DMS79 treated with DMSO at 0.1 percent for 48 hours (cell line): ENCODE data around the gene RARRES2.

Source experiments
- DNase-seq: peaks from one replicate; lab custom pipeline; 2025; lab: John Stamatoyannopoulos, UW

Gene RARRES2

GRCh38 chr7:150337659-150338081 is 3.8 kb downstream of the RARRES2 start:
- DNase-seq, result no peak

DNA sequence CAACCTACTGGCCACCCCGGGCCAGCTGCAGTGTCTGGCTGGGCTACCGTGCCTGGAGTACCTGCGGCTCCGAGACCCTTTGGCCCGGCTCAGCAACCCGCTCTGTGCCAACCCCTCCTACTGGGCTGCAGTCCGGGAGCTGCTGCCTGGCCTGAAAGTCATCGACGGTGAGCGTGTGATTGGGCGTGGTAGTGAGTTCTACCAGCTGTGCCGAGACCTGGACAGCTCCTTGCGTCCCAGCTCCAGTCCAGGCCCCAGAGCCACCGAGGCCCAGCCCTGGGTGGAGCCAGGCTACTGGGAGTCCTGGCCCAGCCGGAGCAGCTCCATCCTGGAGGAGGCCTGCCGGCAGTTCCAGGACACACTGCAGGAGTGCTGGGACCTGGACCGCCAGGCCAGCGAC is 4.2 kb downstream of the RARRES2 start:
- no peak for DNase-seq

- no peak for DNase-seq
Observed at GRCh38 chr7:150336746-150337145, 4.7 kb downstream of the RARRES2 start.

- no peak for DNase-seq
Observed at GRCh38 chr7:150335774-150336112, 5.7 kb downstream of the RARRES2 start.

DNA sequence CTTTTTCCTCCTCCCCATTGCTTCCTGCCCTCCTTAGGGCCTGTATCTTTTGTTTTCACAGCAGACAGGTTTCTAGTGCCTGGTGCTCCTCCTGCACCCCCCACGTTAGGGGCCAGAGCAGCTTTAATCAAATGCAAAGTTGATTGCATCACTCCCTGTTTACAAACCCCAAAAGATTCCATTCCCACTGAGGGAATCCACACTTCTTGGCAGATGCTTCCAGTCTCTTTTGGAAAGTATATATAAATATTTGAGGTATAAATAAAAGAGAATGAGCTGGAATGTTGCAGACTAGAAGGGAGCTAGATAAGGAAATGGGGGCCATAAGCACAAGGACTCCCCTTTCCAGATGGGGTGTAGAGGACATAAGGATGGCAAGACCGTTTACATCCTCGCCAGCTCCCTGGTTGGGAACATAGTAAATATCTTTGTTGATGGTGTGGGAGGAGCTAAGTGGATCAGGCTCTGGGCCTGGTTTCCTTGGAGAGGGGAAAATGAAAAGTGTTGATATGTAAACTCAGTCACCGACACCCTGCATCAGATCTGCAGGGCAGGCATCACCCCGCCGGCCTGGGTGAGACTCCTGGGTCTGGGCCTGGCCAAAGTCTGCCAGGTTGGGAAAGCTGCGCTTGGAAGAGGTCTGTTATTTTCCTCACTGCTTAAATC is 6.2 kb downstream of the RARRES2 start:
- DNase-seq, result no peak

DNA sequence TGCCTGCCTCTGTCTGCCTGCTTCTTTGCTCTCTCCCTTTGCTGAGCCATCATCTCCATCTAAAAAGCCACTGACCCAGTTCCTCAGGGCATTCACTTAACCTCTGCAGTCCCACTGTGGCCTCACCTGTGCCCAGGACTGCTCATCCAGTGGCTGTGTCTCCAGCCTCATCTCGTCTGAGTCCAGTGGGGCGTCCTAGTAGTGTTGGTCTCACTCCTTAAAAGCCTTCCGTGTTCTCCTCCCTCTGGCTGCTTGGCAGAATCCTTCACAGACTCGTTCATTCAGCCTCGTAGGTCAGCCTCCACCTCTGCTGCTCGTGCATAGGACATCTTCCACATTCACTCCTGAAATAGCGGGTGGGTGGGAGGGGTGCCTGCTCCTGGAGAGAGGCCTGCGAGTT is 7.3 kb downstream of the RARRES2 start:
- DNase-seq, result no peak

DNA sequence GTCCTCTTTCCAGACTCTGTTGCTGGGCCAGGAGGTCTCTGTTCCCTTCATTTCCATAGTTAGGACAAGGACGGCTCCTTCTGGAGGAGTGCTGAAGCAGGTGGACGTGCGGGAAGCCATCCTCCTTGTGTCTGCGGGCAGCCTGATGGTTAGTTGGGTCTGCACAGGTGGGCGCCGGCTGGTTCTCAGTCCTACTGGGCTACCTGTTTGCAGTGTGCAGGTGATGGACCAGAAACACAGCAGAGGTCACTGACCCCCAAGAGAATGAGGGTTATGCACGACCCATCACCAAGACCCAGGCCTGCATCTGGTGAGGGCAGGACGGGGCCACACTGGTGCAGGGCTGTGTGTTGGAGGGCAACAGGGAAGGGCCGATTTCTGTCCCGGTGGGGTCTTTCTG is 7.8 kb downstream of the RARRES2 start:
- no peak for DNase-seq

- no peak for DNase-seq
Observed at GRCh38 chr7:150332852-150333635, 8.4 kb downstream of the RARRES2 start.

DNA sequence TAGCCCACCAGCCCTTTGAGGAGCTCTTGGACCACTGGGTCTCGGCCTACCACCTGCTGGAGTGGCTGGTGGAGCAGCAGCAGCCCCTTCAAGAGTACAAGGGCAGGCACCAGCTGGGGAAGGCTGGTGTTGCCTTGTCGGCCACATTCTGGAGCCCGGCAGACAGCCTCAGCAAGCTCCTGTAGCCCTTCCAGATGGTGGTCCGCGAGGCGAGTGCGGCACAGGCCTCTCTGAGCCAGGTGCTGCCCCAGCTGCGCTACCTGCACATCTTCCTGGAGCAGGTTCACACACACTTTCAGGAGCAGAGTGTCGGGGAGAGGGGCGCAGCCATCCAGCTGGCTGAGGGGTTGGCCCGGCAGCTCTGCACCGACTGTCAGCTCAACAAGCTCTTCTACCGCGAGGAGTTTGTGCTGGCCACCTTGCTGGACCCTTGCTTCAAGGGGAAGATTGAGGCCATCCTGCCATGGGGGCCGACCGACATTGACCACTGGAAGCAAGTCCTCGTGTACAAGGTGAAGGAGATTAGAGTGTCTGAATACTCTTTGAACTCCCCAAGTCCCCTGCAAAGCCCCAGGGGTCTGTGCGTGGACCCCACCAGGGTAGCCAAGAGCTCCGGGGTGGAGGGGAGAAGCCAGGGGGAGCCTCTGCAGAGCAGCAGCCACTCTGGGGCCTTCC is 11.1 kb downstream of the RARRES2 start:
- DNase-seq, result no peak

DNA sequence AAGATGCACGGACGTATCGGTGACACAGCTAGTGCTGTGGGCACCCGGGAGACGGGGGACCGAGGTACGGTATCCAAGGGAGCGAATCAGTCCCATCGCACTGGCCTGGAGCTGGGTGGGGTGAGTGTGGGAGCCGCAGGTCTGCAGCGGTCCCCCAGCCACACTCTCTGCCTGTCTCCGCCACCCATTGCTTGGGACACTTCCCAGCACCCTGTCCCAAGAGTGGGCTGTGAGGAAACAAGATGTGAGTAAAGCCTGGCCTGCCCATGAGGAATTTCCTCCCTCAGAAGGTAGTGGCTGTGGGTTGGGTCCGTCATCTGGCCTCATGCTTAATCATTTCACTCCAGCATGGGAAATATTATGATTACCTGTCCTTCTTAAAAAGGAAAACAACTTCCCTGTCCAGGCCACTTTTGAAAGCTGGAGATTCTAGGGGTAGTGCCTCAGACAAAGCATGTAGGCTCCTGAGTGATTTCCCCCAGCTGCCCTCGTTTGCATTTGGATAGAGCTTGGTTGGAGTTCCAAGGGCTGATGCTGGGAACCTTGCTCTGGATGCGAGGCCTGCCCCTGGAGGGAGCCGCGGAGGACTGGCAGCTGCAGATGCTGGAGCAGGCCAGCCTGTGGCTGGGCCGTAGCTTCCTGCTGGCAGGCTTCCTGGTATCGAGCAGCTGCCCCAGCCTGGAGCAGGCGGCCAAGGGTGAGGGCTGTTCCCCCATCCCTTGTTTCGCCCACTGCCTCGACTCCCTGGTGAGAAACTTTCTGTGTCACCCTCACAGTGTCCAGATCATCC is 11.9 kb downstream of the RARRES2 start:
- no peak for DNase-seq

DNA sequence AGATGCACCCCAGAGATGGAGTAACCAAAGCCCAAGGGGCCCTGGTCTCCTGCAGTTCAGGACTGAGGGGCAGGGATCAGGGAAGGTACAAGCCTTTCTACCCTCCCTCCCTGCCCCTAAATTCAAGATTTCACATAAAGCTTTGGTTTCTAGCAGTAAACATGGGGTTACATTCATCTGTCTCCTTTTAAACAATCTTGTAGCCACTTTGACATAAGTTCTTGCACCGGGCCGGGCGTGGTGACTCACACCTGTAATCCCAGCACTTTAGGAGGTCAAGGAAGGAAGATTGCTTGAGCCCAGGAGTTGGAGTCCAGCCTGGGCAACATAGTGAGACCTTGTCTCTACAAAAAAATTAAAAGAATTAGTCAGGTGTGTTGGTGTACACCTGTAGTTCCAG is 14.1 kb downstream of the RARRES2 start:
- no peak for DNase-seq

DNA sequence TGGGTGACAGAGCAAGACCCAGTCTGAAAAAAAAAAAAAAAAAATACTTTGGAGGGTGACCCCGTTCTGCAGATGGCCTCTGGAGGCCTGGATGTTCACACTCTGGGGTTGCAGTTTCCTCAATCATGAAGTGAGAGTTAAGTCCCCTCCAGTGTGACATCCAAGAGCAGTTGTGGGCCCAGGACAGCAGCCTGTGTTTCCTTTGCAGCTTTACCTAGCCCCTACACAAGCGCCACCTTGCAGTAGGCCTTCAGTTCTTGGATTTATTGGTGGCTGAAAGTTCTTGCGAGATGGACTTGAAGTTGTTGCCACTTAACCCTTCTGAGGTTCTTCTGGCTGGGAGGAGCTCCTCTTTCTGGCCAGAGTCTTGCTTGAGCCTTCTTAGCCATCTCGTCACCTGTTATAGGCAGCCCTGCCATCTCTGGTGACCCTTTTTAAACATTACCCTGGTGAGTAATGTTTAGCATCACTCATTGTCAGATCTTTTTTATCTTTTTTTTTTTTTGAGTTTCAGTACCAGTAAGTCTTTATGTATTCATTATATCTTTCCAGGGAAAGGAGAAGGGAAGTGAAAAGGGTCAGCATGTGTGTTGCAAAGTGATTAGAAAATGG is 14.7 kb downstream of the RARRES2 start:
- DNase-seq, result no peak

GRCh38 chr7:150325901-150326300 is 15.5 kb downstream of the RARRES2 start:
- no peak for DNase-seq

GRCh38 chr7:150325110-150325611 is 16.3 kb downstream of the RARRES2 start:
- no peak for DNase-seq

DNA sequence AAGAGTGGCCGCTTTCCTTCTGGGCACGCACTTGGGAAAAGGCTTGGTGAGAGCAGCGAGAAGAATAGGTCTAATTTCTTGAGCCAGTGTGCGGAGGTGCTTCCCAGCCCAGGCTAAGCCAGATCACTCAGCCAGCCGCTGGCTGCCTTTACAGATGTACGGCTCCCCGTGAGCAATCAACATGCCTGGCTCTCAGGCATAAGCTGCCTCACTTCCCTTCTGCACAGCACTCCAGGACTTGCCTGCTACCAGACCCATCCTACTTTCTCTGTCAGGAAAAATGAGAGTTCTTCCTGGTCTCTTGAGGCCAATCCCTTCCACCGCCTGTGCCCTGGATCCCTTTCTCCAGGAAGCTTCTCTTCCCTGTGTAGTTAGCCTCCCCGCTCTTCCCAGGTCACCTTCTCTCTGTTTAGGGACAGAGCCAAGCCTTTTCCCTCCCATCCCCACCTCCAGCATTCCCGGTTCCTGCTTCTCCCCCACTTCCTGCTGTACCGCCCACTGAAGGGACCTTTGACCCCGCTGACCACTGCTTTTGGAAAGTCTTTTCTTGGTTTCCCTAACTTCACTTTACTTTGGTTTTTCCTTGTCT is 17.0 kb downstream of the RARRES2 start:
- peak; percentile 26 for DNase-seq

GRCh38 chr7:150323682-150324372 is 17.6 kb downstream of the RARRES2 start:
- peak; percentile 27 for DNase-seq

DNA sequence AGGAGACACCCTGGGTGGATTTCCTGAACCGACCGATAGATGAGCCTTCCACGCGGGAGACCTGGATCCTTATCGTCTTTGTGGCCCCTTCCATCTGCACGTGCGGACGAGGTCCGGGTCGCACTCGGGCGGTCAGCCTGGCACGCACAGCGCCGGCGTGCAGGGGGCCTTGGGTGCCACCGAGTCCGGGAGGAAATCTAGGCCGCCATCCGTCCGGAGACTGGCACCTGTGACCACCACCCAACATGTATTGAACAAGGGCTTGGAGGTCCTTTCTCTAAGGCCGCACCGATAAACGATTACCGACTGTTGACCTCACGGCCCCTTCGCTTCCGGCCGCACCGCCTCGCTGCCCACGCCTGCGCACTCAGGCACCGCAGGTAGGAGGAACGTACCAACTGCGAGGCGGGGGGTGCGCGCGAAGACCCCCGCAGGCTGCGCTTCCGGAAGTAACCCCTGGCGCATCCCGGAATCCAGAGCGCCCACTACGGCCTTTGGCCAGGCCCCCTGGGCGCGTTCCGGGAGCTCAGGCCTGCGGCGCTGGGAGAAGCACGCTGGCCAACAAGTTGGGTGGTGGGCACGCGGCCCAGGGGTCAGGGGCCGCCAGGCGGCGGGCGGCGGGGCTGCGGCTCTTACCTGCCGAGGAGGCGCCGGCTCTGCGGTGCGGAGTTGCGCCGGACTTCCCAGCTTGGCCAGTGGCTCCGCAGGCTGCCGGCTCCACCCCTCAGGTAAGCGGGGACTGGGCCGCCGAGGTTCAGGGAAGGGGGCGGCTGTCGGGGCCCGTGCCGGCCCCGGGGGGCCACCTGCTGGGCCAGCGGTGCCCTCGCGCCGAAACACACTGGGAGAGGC is 18.4 kb downstream of the RARRES2 start, which contains the start of the genes ACTR3C and LRRC61:
Gene ACTR3C, minus strand, starts transcription at position 713 of the 849 bp plus-strand sequence. CDS start 28,249 bp downstream, outside the sequence.
Gene LRRC61, plus strand, starts transcription at position 523 of the 849 bp plus-strand sequence. CDS start 13,507 bp downstream, outside the sequence.
- DNase-seq, result peak; percentile 71

DNA sequence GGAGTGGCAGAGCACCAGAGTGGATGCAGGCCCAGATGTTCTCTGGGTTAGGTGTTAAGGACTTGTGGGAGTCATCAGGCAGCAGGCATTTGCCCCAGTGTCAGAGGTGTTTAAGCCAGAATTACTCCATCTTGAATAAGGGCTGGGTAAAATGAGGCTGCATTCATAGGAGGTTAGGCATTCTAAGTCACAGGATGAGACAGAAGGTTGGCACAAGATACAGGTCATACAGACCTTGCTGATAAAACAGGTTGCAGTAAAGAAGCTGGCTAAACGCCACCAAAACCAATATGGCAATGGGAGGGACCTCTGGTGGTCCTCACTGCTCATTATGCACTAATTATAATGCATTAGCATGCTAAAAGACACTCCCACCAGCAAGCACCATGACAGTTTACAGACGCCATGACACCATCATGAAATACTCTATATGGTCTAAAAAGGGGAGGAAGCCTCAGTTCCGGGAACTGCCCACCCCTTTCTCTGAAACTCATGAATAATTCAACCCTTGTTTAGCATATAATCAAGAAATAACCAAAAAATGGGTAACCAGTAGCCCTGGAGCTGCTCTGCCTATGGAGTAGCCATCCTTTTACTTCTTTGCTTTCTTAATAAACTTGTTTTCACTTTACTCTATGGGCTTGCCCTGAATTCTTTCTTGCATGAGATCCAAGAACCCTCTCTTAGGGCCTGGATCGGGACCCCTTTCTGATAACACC is 19.2 kb downstream of the RARRES2 start:
- no peak for DNase-seq

- no peak for DNase-seq
Observed at GRCh38 chr7:150321788-150322113, 19.7 kb downstream of the RARRES2 start.
